H1 (cell line): ENCODE results near the gene FSIP1.

Experiments used
- MAFK ChIP-seq: IDR thresholded peaks from 2 replicates; pipeline ENCODE4 v1.6.1; 2012; ENCODE audit warnings: low read depth, mild to moderate bottlenecking, improper control_type of control experiment, low read length
- POU5F1 ChIP-seq: IDR thresholded peaks from 2 replicates; pipeline ENCODE4 v1.6.1; 2011; ENCODE audit warnings: low read depth, mild to moderate bottlenecking, low read length, moderate library complexity
- ZNF274 ChIP-seq: IDR thresholded peaks from 2 replicates; pipeline ENCODE4 v1.7.0; 2012; ENCODE audit warnings: low read length, borderline replicate concordance; ENCODE audit errors: extremely low read depth
- TF ChIP-seq, protein P1 (sequence below), 3 experiments: IDR thresholded peaks; 1 replicate in 2 of 3; 2 replicates in 1 of 3; pipeline versions ENCODE4 v1.5.1 to v1.6.1; 2011; ENCODE audit warnings: low read length in 3 of 3, mild to moderate bottlenecking in 3 of 3, inconsistent platforms in 2 of 3, low read depth in 1 of 3, moderate library complexity in 1 of 3; ENCODE audit not compliant: insufficient read depth in 1 of 3; ENCODE audit errors: control extremely low read depth in 1 of 3
- TF ChIP-seq, protein P2 (sequence below): fragments of 300-600 bp; sonication (generic); IDR thresholded peaks from 2 replicates; pipeline ENCODE4 v1.7.1; 2012; ENCODE audit warnings: low read length, moderate library complexity, mild to moderate bottlenecking, inconsistent platforms; ENCODE audit not compliant: insufficient replicate concordance
- TF ChIP-seq, protein P3 (sequence below): IDR thresholded peaks from 2 replicates; pipeline ENCODE4 v1.6.1; 2011; ENCODE audit warnings: low read length, improper control_type of control experiment

DNA sequence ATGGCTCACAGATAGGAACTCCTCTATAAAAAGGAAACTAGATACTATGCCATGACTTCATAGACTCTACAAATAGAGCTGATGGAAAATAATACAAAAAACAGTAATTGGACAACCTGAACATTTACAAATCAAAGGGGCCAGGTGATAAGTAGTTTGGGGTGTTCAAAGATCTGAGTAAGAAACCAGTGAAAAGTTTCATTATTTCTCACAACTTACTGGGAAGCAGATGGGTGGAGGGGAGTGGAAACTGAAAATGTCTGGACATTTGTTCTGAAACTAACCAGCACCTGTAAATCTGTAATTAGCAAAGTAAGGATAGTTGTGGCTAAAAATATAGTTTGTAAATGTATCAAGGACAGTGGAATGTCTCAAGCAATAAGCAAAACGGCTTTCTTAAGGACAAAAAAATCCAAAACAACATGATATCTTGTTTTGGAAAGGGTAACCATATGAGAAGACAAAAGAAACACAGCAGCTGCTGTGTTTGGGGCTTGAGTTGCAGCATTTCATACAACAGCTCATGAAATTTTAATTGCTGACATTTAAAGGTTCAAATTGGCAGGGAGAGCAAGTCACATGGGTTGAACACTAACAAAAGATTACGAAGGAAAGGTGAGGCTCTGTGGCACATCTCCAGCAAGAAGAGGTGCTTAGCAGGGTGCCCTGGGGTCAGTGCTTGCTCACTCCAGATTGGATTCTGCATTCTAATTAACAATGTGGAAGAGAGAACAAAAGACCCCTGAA, 228.5 kb downstream of the FSIP1 start:
- TF ChIP-seq, protein P1, sequence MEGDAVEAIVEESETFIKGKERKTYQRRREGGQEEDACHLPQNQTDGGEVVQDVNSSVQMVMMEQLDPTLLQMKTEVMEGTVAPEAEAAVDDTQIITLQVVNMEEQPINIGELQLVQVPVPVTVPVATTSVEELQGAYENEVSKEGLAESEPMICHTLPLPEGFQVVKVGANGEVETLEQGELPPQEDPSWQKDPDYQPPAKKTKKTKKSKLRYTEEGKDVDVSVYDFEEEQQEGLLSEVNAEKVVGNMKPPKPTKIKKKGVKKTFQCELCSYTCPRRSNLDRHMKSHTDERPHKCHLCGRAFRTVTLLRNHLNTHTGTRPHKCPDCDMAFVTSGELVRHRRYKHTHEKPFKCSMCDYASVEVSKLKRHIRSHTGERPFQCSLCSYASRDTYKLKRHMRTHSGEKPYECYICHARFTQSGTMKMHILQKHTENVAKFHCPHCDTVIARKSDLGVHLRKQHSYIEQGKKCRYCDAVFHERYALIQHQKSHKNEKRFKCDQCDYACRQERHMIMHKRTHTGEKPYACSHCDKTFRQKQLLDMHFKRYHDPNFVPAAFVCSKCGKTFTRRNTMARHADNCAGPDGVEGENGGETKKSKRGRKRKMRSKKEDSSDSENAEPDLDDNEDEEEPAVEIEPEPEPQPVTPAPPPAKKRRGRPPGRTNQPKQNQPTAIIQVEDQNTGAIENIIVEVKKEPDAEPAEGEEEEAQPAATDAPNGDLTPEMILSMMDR (IDR thresholded peaks at IDR 0.05; ENCODE audit: control extremely low read depth in 1 of 3, insufficient read depth in 1 of 3, low read depth in 1 of 3, low read length in 3 of 3): no peak
- TF ChIP-seq, protein P2, sequence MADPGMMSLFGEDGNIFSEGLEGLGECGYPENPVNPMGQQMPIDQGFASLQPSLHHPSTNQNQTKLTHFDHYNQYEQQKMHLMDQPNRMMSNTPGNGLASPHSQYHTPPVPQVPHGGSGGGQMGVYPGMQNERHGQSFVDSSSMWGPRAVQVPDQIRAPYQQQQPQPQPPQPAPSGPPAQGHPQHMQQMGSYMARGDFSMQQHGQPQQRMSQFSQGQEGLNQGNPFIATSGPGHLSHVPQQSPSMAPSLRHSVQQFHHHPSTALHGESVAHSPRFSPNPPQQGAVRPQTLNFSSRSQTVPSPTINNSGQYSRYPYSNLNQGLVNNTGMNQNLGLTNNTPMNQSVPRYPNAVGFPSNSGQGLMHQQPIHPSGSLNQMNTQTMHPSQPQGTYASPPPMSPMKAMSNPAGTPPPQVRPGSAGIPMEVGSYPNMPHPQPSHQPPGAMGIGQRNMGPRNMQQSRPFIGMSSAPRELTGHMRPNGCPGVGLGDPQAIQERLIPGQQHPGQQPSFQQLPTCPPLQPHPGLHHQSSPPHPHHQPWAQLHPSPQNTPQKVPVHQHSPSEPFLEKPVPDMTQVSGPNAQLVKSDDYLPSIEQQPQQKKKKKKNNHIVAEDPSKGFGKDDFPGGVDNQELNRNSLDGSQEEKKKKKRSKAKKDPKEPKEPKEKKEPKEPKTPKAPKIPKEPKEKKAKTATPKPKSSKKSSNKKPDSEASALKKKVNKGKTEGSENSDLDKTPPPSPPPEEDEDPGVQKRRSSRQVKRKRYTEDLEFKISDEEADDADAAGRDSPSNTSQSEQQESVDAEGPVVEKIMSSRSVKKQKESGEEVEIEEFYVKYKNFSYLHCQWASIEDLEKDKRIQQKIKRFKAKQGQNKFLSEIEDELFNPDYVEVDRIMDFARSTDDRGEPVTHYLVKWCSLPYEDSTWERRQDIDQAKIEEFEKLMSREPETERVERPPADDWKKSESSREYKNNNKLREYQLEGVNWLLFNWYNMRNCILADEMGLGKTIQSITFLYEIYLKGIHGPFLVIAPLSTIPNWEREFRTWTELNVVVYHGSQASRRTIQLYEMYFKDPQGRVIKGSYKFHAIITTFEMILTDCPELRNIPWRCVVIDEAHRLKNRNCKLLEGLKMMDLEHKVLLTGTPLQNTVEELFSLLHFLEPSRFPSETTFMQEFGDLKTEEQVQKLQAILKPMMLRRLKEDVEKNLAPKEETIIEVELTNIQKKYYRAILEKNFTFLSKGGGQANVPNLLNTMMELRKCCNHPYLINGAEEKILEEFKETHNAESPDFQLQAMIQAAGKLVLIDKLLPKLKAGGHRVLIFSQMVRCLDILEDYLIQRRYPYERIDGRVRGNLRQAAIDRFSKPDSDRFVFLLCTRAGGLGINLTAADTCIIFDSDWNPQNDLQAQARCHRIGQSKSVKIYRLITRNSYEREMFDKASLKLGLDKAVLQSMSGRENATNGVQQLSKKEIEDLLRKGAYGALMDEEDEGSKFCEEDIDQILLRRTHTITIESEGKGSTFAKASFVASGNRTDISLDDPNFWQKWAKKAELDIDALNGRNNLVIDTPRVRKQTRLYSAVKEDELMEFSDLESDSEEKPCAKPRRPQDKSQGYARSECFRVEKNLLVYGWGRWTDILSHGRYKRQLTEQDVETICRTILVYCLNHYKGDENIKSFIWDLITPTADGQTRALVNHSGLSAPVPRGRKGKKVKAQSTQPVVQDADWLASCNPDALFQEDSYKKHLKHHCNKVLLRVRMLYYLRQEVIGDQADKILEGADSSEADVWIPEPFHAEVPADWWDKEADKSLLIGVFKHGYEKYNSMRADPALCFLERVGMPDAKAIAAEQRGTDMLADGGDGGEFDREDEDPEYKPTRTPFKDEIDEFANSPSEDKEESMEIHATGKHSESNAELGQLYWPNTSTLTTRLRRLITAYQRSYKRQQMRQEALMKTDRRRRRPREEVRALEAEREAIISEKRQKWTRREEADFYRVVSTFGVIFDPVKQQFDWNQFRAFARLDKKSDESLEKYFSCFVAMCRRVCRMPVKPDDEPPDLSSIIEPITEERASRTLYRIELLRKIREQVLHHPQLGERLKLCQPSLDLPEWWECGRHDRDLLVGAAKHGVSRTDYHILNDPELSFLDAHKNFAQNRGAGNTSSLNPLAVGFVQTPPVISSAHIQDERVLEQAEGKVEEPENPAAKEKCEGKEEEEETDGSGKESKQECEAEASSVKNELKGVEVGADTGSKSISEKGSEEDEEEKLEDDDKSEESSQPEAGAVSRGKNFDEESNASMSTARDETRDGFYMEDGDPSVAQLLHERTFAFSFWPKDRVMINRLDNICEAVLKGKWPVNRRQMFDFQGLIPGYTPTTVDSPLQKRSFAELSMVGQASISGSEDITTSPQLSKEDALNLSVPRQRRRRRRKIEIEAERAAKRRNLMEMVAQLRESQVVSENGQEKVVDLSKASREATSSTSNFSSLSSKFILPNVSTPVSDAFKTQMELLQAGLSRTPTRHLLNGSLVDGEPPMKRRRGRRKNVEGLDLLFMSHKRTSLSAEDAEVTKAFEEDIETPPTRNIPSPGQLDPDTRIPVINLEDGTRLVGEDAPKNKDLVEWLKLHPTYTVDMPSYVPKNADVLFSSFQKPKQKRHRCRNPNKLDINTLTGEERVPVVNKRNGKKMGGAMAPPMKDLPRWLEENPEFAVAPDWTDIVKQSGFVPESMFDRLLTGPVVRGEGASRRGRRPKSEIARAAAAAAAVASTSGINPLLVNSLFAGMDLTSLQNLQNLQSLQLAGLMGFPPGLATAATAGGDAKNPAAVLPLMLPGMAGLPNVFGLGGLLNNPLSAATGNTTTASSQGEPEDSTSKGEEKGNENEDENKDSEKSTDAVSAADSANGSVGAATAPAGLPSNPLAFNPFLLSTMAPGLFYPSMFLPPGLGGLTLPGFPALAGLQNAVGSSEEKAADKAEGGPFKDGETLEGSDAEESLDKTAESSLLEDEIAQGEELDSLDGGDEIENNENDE: no peak
- no peak for TF ChIP-seq ZNF274
- TF ChIP-seq POU5F1: no peak
- TF ChIP-seq MAFK: no peak
- TF ChIP-seq, protein P3, sequence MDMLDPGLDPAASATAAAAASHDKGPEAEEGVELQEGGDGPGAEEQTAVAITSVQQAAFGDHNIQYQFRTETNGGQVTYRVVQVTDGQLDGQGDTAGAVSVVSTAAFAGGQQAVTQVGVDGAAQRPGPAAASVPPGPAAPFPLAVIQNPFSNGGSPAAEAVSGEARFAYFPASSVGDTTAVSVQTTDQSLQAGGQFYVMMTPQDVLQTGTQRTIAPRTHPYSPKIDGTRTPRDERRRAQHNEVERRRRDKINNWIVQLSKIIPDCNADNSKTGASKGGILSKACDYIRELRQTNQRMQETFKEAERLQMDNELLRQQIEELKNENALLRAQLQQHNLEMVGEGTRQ: no peak
